Aortic smooth muscle cell (primary cell): Measurements from ENCODE around the gene GJA10. TPM values are rescaled to one million over a fixed set of nuclear protein-coding genes. Genes with fewer than 3 reads are reported as not detected.

ENCODE experiments used
- total RNA-seq: library from RNA; depleted of rRNA; stranded (reverse); fragments of >200 nt; gene quantifications from 2 replicates; pipeline ENCODE4 v1.2.3, GENCODE V29; 2014

GJA10 gene
- total RNA-seq, result not detected in 2 replicates

DNA sequence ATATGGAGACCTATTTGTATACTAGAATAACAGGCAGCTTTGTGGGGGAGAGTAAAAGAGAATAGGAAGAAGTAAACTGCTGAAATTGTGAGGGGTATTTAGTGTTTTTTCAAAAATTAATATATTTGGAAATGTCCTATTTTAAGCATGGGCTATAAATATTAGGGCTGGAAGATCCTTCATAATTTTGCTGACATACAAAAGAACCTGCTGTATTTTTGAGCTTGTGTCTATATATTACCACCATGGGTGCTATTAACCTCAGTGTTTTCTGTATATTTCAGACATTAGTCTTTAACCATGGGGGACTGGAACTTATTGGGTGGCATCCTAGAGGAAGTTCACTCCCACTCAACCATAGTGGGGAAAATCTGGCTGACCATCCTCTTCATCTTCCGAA lies at the start of gene GJA10:
TSS of gene GJA10 (plus strand) at position 301 of the 400 bp plus-strand sequence. CDS start at position 301, 0 bp downstream.

Other genes starting within 250 kb of the GJA10 start
- gene MDN1, start 74.7 kb upstream of the GJA10 start, total RNA-seq, result 14.0 and 20.1 TPM in 2 replicates
- 11.7 and 12.6 TPM in 2 replicates for gene CASP8AP2, start 64.6 kb upstream of the GJA10 start, total RNA-seq